GM21367 (cell line): ENCODE measurements around the gene TLE1.

Experiments used
- ATAC-seq: cut with Tn5 transposase; IDR thresholded peaks from one replicate; pipeline ENCODE4 v1.9.1; 2021; ENCODE audit not compliant: unreplicated experiment

Gene TLE1

GRCh38 chr9:81550207-81550583 is 139.2 kb downstream of the TLE1 start:
- no peak for ATAC-seq

GRCh38 chr9:81549500-81550206 is 139.7 kb downstream of the TLE1 start:
- ATAC-seq: no peak

- no peak for ATAC-seq
Observed at GRCh38 chr9:81548911-81549310, 140.4 kb downstream of the TLE1 start.

- no peak for ATAC-seq
Observed at GRCh38 chr9:81546489-81546888, 142.9 kb downstream of the TLE1 start.

GRCh38 chr9:81543695-81544094 is 145.7 kb downstream of the TLE1 start:
- no peak for ATAC-seq

- ATAC-seq: no peak
Observed at GRCh38 chr9:81542118-81542889, 147.0 kb downstream of the TLE1 start.

- no peak for ATAC-seq
Observed at GRCh38 chr9:81540142-81540710, 149.1 kb downstream of the TLE1 start.

GRCh38 chr9:81539317-81539716 is 150.0 kb downstream of the TLE1 start:
- no peak for ATAC-seq

- ATAC-seq: no peak
Observed at GRCh38 chr9:81538890-81539289, 150.5 kb downstream of the TLE1 start.

GRCh38 chr9:81537964-81538363 is 151.4 kb downstream of the TLE1 start:
- no peak for ATAC-seq

- no peak for ATAC-seq
Observed at GRCh38 chr9:81536242-81537025, 152.9 kb downstream of the TLE1 start.

- ATAC-seq: no peak
Observed at GRCh38 chr9:81535542-81536241, 153.7 kb downstream of the TLE1 start.

- no peak for ATAC-seq
Observed at GRCh38 chr9:81534138-81534875, 155.0 kb downstream of the TLE1 start.
